ENCODE measurements around the gene SLC7A10.

DNA sequence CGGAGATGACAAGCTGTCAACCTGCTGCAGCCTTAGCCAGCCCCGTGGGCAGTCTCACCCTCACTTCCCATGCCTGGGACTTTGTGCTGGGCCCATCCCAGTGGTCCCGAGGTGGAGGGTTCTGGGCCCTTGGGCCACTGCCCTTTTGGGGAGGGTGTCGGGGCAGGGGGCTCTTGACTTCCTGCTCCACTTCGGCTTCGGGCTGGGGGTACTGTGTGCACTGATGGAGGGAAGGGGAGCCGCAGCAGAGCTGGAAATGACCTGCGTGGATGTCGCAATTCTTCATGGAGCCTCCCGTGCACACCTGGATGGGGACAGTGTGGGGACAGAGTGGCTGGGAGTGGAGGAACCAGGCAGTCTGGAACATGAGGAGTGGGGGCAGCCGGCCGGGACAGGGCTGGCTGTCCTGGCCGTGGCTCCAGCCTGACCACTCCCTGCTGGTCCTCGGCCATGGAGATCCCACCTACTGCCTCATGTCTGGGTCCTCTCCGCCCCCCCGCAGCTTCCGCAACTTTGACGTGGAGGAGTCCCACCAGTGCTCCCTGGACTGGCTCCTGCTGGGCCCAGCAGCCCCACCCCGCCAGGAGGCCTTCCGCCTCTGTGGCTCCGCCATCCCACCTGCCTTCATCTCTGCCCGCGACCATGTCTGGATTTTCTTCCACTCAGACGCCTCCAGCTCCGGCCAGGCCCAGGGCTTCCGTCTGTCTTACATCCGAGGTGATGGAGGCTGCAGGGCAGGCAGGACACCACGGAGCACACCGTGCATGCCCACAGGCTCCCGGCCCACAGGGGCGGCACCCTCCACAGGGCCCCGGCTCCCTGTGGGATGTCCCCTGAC lies 21.3 kb downstream of the SLC7A10 start:
- TF ChIP-seq POLR2AphosphoS5 (IDR thresholded peaks at IDR 0.05; ENCODE audit: low read depth, low read length) (no peak), REST (IDR thresholded peaks at IDR 0.05; ENCODE audit: insufficient read depth in 1 of 2, low read depth in 2 of 2, low read length in 1 of 2) (no peak)

All from Panc1 (cell line).